Keratinocyte (primary cell): ENCODE results near the gene TLR10.

ENCODE experiments used
- CTCF ChIP-seq, 3 experiments: IDR thresholded peaks in 1 of 3; conservative IDR thresholded peaks in 1 of 3; optimal IDR thresholded peaks in 1 of 3; 2 replicates in 2 of 3; 3 replicates in 1 of 3; pipeline versions ENCODE3 to v1.5.1; 2011; ENCODE audit warnings: low read length in 3 of 3, mild to moderate bottlenecking in 3 of 3, moderate library complexity in 2 of 3, control low read depth in 1 of 3, inconsistent platforms in 1 of 3; ENCODE audit not compliant: insufficient read depth in 2 of 3; ENCODE audit errors: extremely low read depth in 1 of 3
- EZH2 ChIP-seq: IDR thresholded peaks from one replicate; pipeline ENCODE4 v1.6.1; 2012; ENCODE audit warnings: inconsistent platforms, mild to moderate bottlenecking, low read length, moderate library complexity

- TF ChIP-seq CTCF (optimal IDR thresholded peaks at IDR 0.05 in 1 of 3, IDR thresholded peaks at IDR 0.05 in 1 of 3, conservative IDR thresholded peaks at IDR 0.05 in 1 of 3; ENCODE audit: extremely low read depth in 1 of 3, insufficient read depth in 2 of 3, low read length in 3 of 3) (no peak), EZH2 (no peak)
Observed at GRCh38 chr4:38740303-38740702, 42.5 kb downstream of the TLR10 start.
